C4-2B (cell line): ENCODE data around the gene SUN1.

Source experiments
- H3K27ac ChIP-seq: fragments of 450-650 bp; 2 replicates; pipeline ENCODE4 v1.5.1; 2017
- CTCF ChIP-seq: fragments of 450-650 bp; conservative IDR thresholded peaks from 2 replicates; pipeline ENCODE4 v1.5.1; 2017; ENCODE audit warnings: mild to moderate bottlenecking
- ZFX ChIP-seq: fragments of 450-650 bp; IDR thresholded peaks from 2 replicates; pipeline ENCODE4 v1.6.1; 2017

Gene SUN1

GRCh38 chr7:894927-895450, 62.7 kb downstream of the SUN1 start:
- TF ChIP-seq ZFX (no peak), CTCF (no peak)

GRCh38 chr7:895451-896052, 63.3 kb downstream of the SUN1 start:
- TF ChIP-seq CTCF, result no peak
- no peak for TF ChIP-seq ZFX
- H3K27ac ChIP-seq, result no peak overlapping the region

More at GRCh38 chr7:894927-895450, 62.7 kb downstream of the SUN1 start:
- H3K27ac ChIP-seq, result no peak overlapping the region

- no peak for TF ChIP-seq ZFX
- no peak for TF ChIP-seq CTCF
- no peak overlapping the region for H3K27ac ChIP-seq
Measured at GRCh38 chr7:896346-897075, 64.2 kb downstream of the SUN1 start.

- TF ChIP-seq CTCF (no peak), ZFX (no peak)
- H3K27ac ChIP-seq, result peak overlapping the region; percentile 31
Measured at GRCh38 chr7:897086-897485, 64.8 kb downstream of the SUN1 start.

- TF ChIP-seq ZFX (no peak), CTCF (no peak)
- H3K27ac ChIP-seq, result peak overlapping the region; percentile 31
Measured at GRCh38 chr7:897771-898376, 65.6 kb downstream of the SUN1 start.

- H3K27ac ChIP-seq, result no peak overlapping the region; the same call in 1 of the 2 replicates
- TF ChIP-seq ZFX (no peak), CTCF (no peak)
Measured at GRCh38 chr7:898460-898854, 66.2 kb downstream of the SUN1 start.
